CD4-positive, alpha-beta T cell (primary cell): Measurements from ENCODE around the gene PIK3R1. TPM values are rescaled to one million over a fixed set of nuclear protein-coding genes. Genes with fewer than 3 reads are reported as not detected.

ENCODE experiments used
- ATAC-seq: fragments of 200-7000 bp; cut with Tn5 transposase; one replicate; pipeline ENCODE4 v1.10.0; 2022; ENCODE audit warnings: mild to moderate bottlenecking; ENCODE audit not compliant: poor library complexity
- CTCF ChIA-PET: fragments of 350-600 bp; sonication (Branson Sonifier 250); formaldehyde crosslinking; loops from one replicate; lab custom pipeline; 2021; ENCODE audit warnings: antibody characterized with exemption, inconsistent platforms; lab: Charles Lee
- POLR2A ChIA-PET: fragments of 350-600 bp; sonication (Branson Sonifier 250); formaldehyde crosslinking; loops from one replicate; lab custom pipeline; 2021; ENCODE audit warnings: antibody characterized with exemption, inconsistent platforms; lab: Charles Lee
- DNase-seq, 14 experiments: peaks; one replicate each; pipeline ENCODE4 v3.0.0-alpha.2; 2013 to 2020; ENCODE audit warnings: mixed read lengths in 2 of 14
- H3K27ac ChIP-seq, 2 donors: one replicate each; pipeline versions ENCODE4 v1.5.1 to v1.7.0; 2013; ENCODE audit warnings: low read length in 2 of 2, low read depth in 1 of 2, mild to moderate bottlenecking in 1 of 2
- H3K27me3 ChIP-seq, 2 experiments: 1 replicate in 1 of 2; 2 replicates in 1 of 2; pipeline versions ENCODE4 v1.6.1 to v1.7.0; 2013; ENCODE audit warnings: low read length in 2 of 2, control low read depth in 1 of 2, mild to moderate bottlenecking in 1 of 2, moderate library complexity in 1 of 2; ENCODE audit not compliant: insufficient read depth in 2 of 2, control insufficient read depth in 1 of 2
- H3K36me3 ChIP-seq: one replicate; pipeline ENCODE4 v1.6.1; 2013; ENCODE audit warnings: low read length, control low read depth; ENCODE audit not compliant: insufficient read depth
- H3K4me1 ChIP-seq: one replicate; pipeline ENCODE4 v1.6.1; 2013; ENCODE audit warnings: low read length, control low read depth; ENCODE audit not compliant: insufficient read depth
- H3K4me3 ChIP-seq: one replicate; pipeline ENCODE4 v1.5.1; 2013; ENCODE audit warnings: mild to moderate bottlenecking, low read length, moderate library complexity
- H3K9me3 ChIP-seq, 2 experiments: 1 replicate in 1 of 2; 2 replicates in 1 of 2; pipeline versions ENCODE4 v1.6.1 to v1.7.0; 2013; ENCODE audit warnings: low read length in 2 of 2, mild to moderate bottlenecking in 2 of 2, control low read depth in 1 of 2, moderate library complexity in 1 of 2; ENCODE audit not compliant: control insufficient read depth in 1 of 2, insufficient read depth in 1 of 2
- H3K27ac Mint-ChIP-seq: one replicate; pipeline ENCODE4 v1.8.0; 2020; ENCODE audit warnings: mixed read lengths
- H3K27me3 Mint-ChIP-seq: one replicate; pipeline ENCODE4 v1.8.0; 2021; ENCODE audit warnings: mixed read lengths
- H3K36me3 Mint-ChIP-seq: one replicate; pipeline ENCODE4 v1.8.0; 2021; ENCODE audit warnings: low read depth, mixed read lengths
- H3K4me1 Mint-ChIP-seq: one replicate; pipeline ENCODE4 v1.8.0; 2021; ENCODE audit warnings: low read depth, mixed read lengths
- H3K4me3 Mint-ChIP-seq: one replicate; pipeline ENCODE4 v1.8.0; 2020; ENCODE audit warnings: mild to moderate bottlenecking, mixed read lengths
- H3K9me3 Mint-ChIP-seq: one replicate; pipeline ENCODE4 v1.8.0; 2020; ENCODE audit warnings: mixed read lengths
- CTCF ChIP-seq: fragments of 200-600 bp; IDR thresholded peaks from one replicate; pipeline ENCODE4 v1.8.0; 2022; ENCODE audit warnings: antibody characterized with exemption, mild to moderate bottlenecking
- intact Hi-C, 2 experiments: fragments of 100-400 bp; cut with DNase I in 1 of 2; cut with micrococcal nuclease in 1 of 2; formaldehyde crosslinking; loops; one replicate each; pipeline versions ENCODE4 v1.15.1 to v1.9.0; 2023 to 2025; cut with DNase I, micrococcal nuclease
- total RNA-seq, 174 experiments: library from RNA in 2 of 174; stranded (reverse) in 2 of 174; gene quantifications; one replicate each; pipeline ENCODE4 v1.2.3 and lab custom pipeline; 2021 to 2026

The PIK3R1 gene
- total RNA-seq, 2 experiments from 2014 or later, result 455 to 459 TPM

DNA sequence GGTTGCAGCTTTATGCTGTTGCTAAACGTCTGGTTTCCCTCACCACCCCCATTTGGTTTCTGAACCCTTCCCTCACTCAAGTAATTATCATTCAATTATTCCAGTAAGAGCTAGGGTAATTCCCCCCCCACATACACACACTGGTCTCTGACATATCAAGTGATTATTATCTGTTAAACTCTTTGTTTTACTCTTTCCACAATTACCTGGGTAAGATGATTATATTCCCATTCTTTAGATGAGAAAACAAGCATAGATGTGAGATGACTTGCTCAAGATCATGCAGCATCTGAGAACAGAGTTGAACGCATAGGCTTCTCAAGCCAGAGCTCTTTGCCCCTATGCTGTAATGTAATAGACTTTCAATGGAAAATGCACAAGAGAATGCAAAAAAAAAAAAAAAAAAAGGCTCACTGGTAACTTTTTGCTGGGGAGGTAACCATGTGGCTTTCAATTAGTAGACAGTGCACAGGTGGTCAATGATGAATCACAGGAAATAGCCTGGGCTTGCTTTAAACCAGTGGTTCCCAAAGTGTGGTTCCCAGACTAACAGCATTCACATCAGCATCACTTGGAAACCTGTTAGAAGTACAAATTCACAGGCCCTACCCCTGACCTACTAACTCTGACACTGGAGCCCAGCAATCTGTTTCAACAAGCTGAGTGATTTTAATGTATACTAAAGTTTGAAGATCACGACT lies 87.6 kb downstream of the PIK3R1 start:
- TF ChIP-seq CTCF, result no peak
- H3K4me3 ChIP-seq, result no peak overlapping the region
- H3K27me3 Mint-ChIP-seq, result no peaks in the 10 kb centered on the region
- H3K4me1 ChIP-seq, result no peaks in the 10 kb centered on the region
- H3K27me3 ChIP-seq, result no peaks in the 10 kb centered on the region
- peaks cover 39% of the 10 kb centered on the region for H3K36me3 Mint-ChIP-seq
- ChIA-PET CTCF (interaction anchor here (0.6 to 1.9 kb wide), 3 partner anchors 17 to 103 kb away, joined by 3 to 5 read pairs (median 3); no protein-coding TSS in a partner anchor), POLR2A (interaction anchor here (0.6 to 1.8 kb wide), 4 partner anchors 23 to 131 kb away, joined by 3 to 7 read pairs (median 4); no protein-coding TSS in a partner anchor)
- H3K36me3 ChIP-seq, result peaks cover 28% of the 10 kb centered on the region
- intact Hi-C loops, result no loop called here
- H3K4me1 Mint-ChIP-seq, result peaks cover 4% of the 10 kb centered on the region
- ATAC-seq (no peak), DNase-seq (peak in 1 of 14 experiments; percentile 21)
- peak overlapping the region; percentile 18 for H3K27ac Mint-ChIP-seq
- no peaks in the 10 kb centered on the region for H3K9me3 ChIP-seq
- H3K27ac ChIP-seq, result no peak overlapping the region
- no peak overlapping the region for H3K4me3 Mint-ChIP-seq
- H3K9me3 Mint-ChIP-seq, result no peaks in the 10 kb centered on the region

- peaks cover 32% of the 10 kb centered on the region for H3K36me3 Mint-ChIP-seq
- peaks cover 4% of the 10 kb centered on the region for H3K4me1 Mint-ChIP-seq
- intact Hi-C loops, result no loop called here
- DNase-seq, result no peak
- H3K4me3 ChIP-seq, result no peak overlapping the region
- no peaks in the 10 kb centered on the region for H3K4me1 ChIP-seq
- no peak for TF ChIP-seq CTCF
- ATAC-seq, result no peak
- POLR2A ChIA-PET, result interaction anchor here (1.0 kb wide), 1 partner anchor 39 kb away, joined by 4 read pairs; no protein-coding TSS in a partner anchor
- no peaks in the 10 kb centered on the region for H3K9me3 ChIP-seq
- no peaks in the 10 kb centered on the region for H3K9me3 Mint-ChIP-seq
- H3K27me3 Mint-ChIP-seq, result no peaks in the 10 kb centered on the region
- CTCF ChIA-PET, result interaction anchor here (1.9 kb wide), 1 partner anchor 18 kb away, joined by 5 read pairs; no protein-coding TSS in a partner anchor
- peak overlapping the region; percentile 17 for H3K27ac Mint-ChIP-seq
- H3K27me3 ChIP-seq, result no peaks in the 10 kb centered on the region
- no peak overlapping the region for H3K27ac ChIP-seq
- no peak overlapping the region for H3K4me3 Mint-ChIP-seq
- peaks cover 21% of the 10 kb centered on the region for H3K36me3 ChIP-seq
Measured at GRCh38 chr5:68303754-68304420, 88.3 kb downstream of the PIK3R1 start.

GRCh38 chr5:68304421-68305052 lies 89.0 kb downstream of the PIK3R1 start:
- no peak for ATAC-seq

More at GRCh38 chr5:68304421-68305052, 89.0 kb downstream of the PIK3R1 start:
- no peak for TF ChIP-seq CTCF
- Mint-ChIP-seq H3K9me3 (no peaks in the 10 kb centered on the region), H3K27me3 (no peaks in the 10 kb centered on the region), H3K27ac (no peak overlapping the region), H3K4me3 (no peak overlapping the region), H3K4me1 (peaks cover 4% of the 10 kb centered on the region), H3K36me3 (peaks cover 26% of the 10 kb centered on the region)
- POLR2A ChIA-PET, result interaction anchor here (0.8 kb wide), 1 partner anchor 25 kb away, joined by 3 read pairs; no protein-coding TSS in a partner anchor
- H3K36me3 ChIP-seq, result peaks cover 15% of the 10 kb centered on the region
- H3K9me3 ChIP-seq, result no peaks in the 10 kb centered on the region
- DNase-seq, result no peak
- H3K4me1 ChIP-seq, result no peaks in the 10 kb centered on the region
- intact Hi-C loops, result no loop called here
- no peaks in the 10 kb centered on the region for H3K27me3 ChIP-seq
- CTCF ChIA-PET, result no interaction called here
- no peak overlapping the region for H3K4me3 ChIP-seq
- no peak overlapping the region for H3K27ac ChIP-seq
